GM12875 (cell line): ENCODE results near the gene SEMA4A.

Source experiments
- H3K4me3 ChIP-seq: one replicate; pipeline ENCODE4 v1.5.1; 2011; ENCODE audit warnings: low read depth, low read length, control low read depth
- CTCF ChIP-seq: IDR thresholded peaks from 2 replicates; pipeline ENCODE4 v1.5.1; 2011; ENCODE audit warnings: low read depth, mild to moderate bottlenecking, control low read depth, inconsistent platforms, low read length, moderate library complexity, borderline replicate concordance; ENCODE audit not compliant: insufficient read depth

The SEMA4A gene

GRCh38 chr1:156144742-156145141 lies 8.6 kb upstream of the SEMA4A start:
- no peak overlapping the region for H3K4me3 ChIP-seq
- no peak for TF ChIP-seq CTCF

DNA sequence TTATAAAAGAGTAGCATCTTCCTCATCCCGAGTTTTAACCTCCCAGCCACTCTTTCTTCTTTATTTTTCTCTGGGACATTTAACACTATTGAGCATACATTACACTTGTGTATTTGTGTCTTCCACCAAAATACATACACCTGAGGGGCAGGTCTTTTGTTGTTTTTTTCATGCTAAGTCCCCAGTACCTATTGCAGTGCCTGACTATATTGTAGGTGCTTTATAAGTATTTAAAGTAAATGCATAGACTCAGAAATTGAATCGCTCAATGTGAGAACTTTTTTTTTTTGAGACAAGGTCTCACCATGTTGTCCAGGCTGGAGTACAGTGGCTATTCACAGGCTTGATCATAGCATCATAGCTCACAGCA lies 7.8 kb upstream of the SEMA4A start:
- TF ChIP-seq CTCF, result no peak

GRCh38 chr1:156146020-156146768 lies 7.2 kb upstream of the SEMA4A start:
- TF ChIP-seq CTCF, result peak; percentile 69
- peak overlapping the region; percentile 23 for H3K4me3 ChIP-seq

More for the DNA sequence above, 7.8 kb upstream of the SEMA4A start:
- no peak overlapping the region for H3K4me3 ChIP-seq

DNA sequence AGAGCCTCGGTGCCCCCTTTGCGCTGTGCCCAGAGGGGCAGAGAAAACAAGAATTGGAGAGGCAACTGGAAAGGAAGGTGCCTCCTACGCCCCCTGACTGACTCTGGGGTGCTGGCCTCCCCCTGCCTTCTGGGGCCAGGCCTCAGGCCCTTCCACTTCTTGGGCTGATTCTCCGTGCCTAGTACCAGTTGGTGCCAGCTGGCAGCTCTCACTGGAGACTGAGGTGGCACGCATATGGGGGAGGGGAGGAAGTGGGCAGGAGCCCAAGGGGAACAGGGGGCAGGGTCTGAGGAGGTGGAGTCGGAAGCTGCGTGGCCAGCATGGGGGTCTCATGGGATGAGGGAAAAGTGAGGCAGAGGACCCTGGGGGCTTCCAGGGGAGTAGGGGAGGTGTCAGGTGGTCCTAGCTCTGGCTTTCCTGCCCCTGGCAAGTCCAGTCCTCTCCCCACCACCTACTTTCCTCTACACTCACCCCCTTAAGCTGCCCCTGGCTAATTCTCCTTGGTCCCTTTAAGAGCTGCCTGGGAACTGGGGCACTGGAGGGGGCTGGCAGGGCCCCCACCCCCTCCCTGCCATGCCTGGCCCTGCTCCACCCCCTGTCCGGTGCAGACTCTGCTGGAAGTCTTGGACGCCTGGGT lies 6.5 kb upstream of the SEMA4A start:
- peak overlapping the region; percentile 23 for H3K4me3 ChIP-seq
- TF ChIP-seq CTCF, result no peak

GRCh38 chr1:156148216-156148615 lies 5.2 kb upstream of the SEMA4A start:
- no peak overlapping the region for H3K4me3 ChIP-seq
- TF ChIP-seq CTCF, result no peak

- H3K4me3 ChIP-seq, result peak overlapping the region; percentile 42
- no peak for TF ChIP-seq CTCF
These were observed 3.7 kb upstream of the SEMA4A start for GRCh38 chr1:156149374-156150332.
